Activated CD8-positive, alpha-beta T cell treated with anti-CD3 and anti-CD28 coated beads, Interleukin-2, amount 10 ng/mL, durations not matched to agents 7 days and 5 days (primary cell): Measurements from ENCODE around the gene CDYL2. TPM values are rescaled to one million over a fixed set of nuclear protein-coding genes. Genes with fewer than 3 reads are reported as not detected.

Experiments
- ATAC-seq: fragments of 150-1000 bp; cut with Tn5 transposase; one replicate; pipeline ENCODE4 v1.10.0; 2021; ENCODE audit warnings: moderate library complexity
- CTCF ChIA-PET: fragments of 350-600 bp; sonication (Branson Sonifier 250); formaldehyde crosslinking; loops from one replicate; lab custom pipeline; 2021; ENCODE audit warnings: antibody characterized with exemption; lab: Charles Lee
- POLR2A ChIA-PET: fragments of 350-600 bp; sonication (Branson Sonifier 250); formaldehyde crosslinking; loops from one replicate; lab custom pipeline; 2021; ENCODE audit warnings: antibody characterized with exemption; lab: Charles Lee
- DNase-seq: peaks from one replicate; pipeline ENCODE4 v3.0.0-alpha.2; 2020
- H3K27ac Mint-ChIP-seq: one replicate; pipeline ENCODE4 v1.8.0; 2021; ENCODE audit warnings: mild to moderate bottlenecking, mixed read lengths
- H3K27me3 Mint-ChIP-seq: one replicate; pipeline ENCODE4 v1.8.0; 2021; ENCODE audit warnings: low read depth, mixed read lengths
- H3K36me3 Mint-ChIP-seq: one replicate; pipeline ENCODE4 v1.8.0; 2021; ENCODE audit warnings: low read depth, mixed read lengths
- H3K4me1 Mint-ChIP-seq: one replicate; pipeline ENCODE4 v1.8.0; 2021; ENCODE audit warnings: low read depth, mixed read lengths
- H3K4me3 Mint-ChIP-seq: one replicate; pipeline ENCODE4 v1.8.0; 2021; ENCODE audit warnings: mild to moderate bottlenecking, mixed read lengths
- H3K9me3 Mint-ChIP-seq: one replicate; pipeline ENCODE4 v1.8.0; 2022; ENCODE audit warnings: mixed read lengths; ENCODE audit not compliant: insufficient read depth
- total RNA-seq, 2 experiments: library from RNA; stranded (reverse); gene quantifications; one replicate each; pipeline ENCODE4 v1.2.3, GENCODE V29; 2021

CDYL2 gene
- total RNA-seq, 2 experiments from 2014 or later = 15.5 to 16.5 TPM

DNA sequence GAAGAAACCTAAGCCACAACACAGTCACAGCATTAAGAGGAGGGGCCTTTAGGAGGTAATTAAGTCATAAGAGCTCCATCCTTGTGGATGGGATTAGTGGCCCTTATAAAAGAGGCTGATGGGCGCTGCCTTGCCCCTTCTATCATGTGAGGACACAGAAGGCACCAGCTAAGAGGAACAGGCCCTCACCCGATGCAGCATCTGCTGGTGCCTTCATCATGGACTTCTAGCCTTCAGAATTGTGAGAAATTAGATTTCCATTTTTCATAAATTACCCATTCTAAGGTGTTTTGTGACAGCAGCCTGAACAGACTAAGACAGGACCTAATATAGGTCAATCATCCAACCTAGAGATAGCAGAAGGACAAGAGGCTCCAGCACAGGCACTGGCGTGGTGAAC is 120.8 kb downstream of the CDYL2 start:
- Mint-ChIP-seq H3K4me1 (no peaks in the 10 kb centered on the region), H3K9me3 (peaks cover 9% of the 10 kb centered on the region), H3K27ac (no peak overlapping the region), H3K27me3 (no peaks in the 10 kb centered on the region), H3K4me3 (no peak overlapping the region), H3K36me3 (peaks cover 9% of the 10 kb centered on the region)
- ChIA-PET CTCF (interaction anchor here (0.5 kb wide), 1 partner anchor 137 kb away, joined by 4 read pairs; no protein-coding TSS in a partner anchor), POLR2A (no interaction called here)
- no peak for DNase-seq
- no peak for ATAC-seq

DNA sequence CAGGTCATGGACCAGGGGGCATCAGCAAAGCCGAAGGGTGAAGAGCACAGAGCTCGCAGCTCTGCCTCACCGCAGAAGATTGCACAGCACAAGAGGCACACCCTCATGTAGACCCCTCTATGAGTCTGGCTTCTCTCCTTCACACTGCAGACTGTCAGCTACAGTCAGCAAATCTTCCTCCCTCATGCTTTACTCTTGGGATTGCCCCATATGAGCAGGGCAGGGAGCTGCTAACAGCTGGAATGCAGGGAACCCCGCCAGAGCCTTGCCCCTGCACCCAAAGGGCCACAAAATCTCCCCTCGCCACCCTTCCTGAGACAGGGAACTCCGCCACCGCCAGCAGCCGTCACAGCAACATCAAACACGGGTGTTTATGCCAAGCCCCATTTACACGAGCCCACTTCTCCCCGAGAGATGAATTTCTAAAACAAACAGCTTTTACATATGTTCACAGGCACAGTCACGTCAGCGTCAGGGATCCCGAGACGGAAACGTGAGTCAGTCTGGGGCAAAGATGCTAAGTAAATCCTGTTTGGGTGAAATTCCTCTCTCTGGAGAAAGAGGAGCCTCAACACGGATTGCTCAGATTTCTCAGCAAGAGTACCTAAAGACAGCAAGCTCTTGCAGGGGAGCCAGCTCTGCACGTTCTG is 121.9 kb downstream of the CDYL2 start:
- POLR2A ChIA-PET = interaction anchor here (0.6 kb wide), 1 partner anchor 51 kb away, joined by 3 read pairs; no protein-coding TSS in a partner anchor
- Mint-ChIP-seq H3K9me3 (peaks cover 9% of the 10 kb centered on the region), H3K27me3 (no peaks in the 10 kb centered on the region), H3K27ac (no peak overlapping the region), H3K4me1 (no peaks in the 10 kb centered on the region), H3K4me3 (no peak overlapping the region), H3K36me3 (peaks cover 9% of the 10 kb centered on the region)
- ATAC-seq (no peak), DNase-seq (no peak)
- CTCF ChIA-PET = no interaction called here

DNA sequence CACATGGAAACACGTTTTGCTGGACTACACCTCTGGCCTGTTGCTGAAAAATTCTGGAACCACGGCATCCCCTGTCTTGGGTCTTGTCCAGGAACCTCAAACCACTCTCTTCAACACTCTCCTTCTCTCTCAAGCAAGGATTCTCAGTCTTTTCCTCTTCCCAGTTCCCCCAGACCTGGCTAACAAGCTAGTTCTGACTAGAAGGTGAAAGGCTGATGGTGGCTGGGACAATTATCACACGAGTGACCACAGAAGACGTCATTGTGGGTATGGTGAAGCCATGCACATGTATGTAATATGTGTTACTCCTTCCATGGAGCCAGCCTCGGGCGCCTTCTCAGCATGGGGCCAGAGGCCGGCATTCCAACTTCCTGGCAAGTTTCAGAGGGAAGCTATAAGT is 123.0 kb downstream of the CDYL2 start:
- Mint-ChIP-seq H3K36me3 (peaks cover 9% of the 10 kb centered on the region), H3K27me3 (no peaks in the 10 kb centered on the region), H3K9me3 (peaks cover 9% of the 10 kb centered on the region), H3K4me3 (no peak overlapping the region), H3K4me1 (no peaks in the 10 kb centered on the region), H3K27ac (no peak overlapping the region)
- ATAC-seq (no peak), DNase-seq (no peak)
- POLR2A ChIA-PET = no interaction called here
- CTCF ChIA-PET = interaction anchor here (0.6 kb wide), 1 partner anchor 148 kb away, joined by 3 read pairs; no protein-coding TSS in a partner anchor

DNA sequence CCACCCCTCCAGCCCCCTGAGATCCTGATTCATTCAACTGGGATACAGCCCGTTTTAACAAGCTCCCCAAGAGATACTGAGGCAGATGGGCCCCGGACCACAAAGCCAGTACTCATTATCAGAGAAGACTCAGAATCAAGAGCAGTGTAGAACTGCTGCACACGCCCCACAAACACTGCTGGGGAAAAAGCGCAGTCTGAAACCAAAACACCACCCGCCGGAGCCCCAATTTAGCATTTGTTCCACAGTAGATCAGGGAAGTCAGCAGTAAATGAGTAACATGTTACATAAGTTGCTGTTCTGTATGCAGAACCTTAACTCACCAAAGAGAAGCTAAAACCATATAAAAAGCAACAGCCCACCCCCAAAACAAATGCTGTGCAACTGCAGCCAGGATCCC is 123.6 kb downstream of the CDYL2 start:
- ChIA-PET CTCF (interaction anchor here (0.6 kb wide), 1 partner anchor 149 kb away, joined by 3 read pairs; no protein-coding TSS in a partner anchor), POLR2A (no interaction called here)
- ATAC-seq (no peak), DNase-seq (no peak)
- H3K9me3 Mint-ChIP-seq = peaks cover 9% of the 10 kb centered on the region
- H3K4me1 Mint-ChIP-seq = no peaks in the 10 kb centered on the region
- H3K27me3 Mint-ChIP-seq = no peaks in the 10 kb centered on the region
- H3K27ac Mint-ChIP-seq = no peak overlapping the region
- no peak overlapping the region for H3K4me3 Mint-ChIP-seq
- H3K36me3 Mint-ChIP-seq = peaks cover 14% of the 10 kb centered on the region

DNA sequence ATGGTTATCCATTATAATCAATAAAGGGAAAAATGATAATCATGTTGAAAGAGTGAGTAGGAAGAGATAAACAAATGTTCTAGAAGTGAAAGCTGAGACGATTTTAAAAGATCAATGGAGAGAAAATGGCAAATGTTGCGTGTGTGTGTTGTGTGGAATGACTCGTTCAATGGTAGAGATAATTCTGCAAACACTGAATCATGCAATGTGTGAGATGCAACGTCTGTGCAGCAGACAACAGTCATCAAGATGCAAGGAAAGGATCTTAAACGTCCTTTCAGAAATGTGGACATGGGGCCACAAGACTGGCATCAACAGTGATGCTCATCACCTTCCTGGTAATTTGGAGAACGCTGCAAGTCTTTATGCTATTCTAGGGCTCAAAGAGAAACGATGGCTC is 124.4 kb downstream of the CDYL2 start:
- DNase-seq (no peak), ATAC-seq (no peak)
- Mint-ChIP-seq H3K4me1 (no peaks in the 10 kb centered on the region), H3K9me3 (peaks cover 9% of the 10 kb centered on the region), H3K27ac (no peak overlapping the region), H3K4me3 (no peak overlapping the region), H3K27me3 (no peaks in the 10 kb centered on the region), H3K36me3 (peaks cover 15% of the 10 kb centered on the region)
- POLR2A ChIA-PET = no interaction called here
- CTCF ChIA-PET = no interaction called here

DNA sequence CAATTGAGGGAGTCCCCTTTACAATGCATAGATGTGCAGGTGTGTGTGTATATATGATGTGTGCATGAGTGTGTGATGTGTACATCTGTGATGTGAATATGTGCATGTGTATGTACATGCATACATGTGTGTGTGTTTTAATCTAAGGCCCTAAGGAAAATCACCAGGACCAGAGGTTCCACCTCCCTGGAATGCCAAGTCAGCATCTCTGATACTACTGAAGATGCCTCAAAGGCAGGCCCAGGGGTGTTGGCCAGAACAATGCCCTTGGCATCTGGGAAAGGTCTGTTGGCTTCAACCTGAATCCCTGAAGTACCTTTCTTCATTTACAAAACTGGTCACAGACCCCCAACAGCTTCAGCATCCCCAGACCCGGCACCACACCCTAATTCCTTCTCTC is 129.5 kb downstream of the CDYL2 start:
- H3K9me3 Mint-ChIP-seq = peaks cover 7% of the 10 kb centered on the region
- CTCF ChIA-PET = no interaction called here
- ATAC-seq = no peak
- DNase-seq = no peak
- POLR2A ChIA-PET = no interaction called here
- peaks cover 3% of the 10 kb centered on the region for H3K4me1 Mint-ChIP-seq
- H3K36me3 Mint-ChIP-seq = peaks cover 19% of the 10 kb centered on the region
- no peaks in the 10 kb centered on the region for H3K27me3 Mint-ChIP-seq
- no peak overlapping the region for H3K27ac Mint-ChIP-seq
- no peak overlapping the region for H3K4me3 Mint-ChIP-seq

DNA sequence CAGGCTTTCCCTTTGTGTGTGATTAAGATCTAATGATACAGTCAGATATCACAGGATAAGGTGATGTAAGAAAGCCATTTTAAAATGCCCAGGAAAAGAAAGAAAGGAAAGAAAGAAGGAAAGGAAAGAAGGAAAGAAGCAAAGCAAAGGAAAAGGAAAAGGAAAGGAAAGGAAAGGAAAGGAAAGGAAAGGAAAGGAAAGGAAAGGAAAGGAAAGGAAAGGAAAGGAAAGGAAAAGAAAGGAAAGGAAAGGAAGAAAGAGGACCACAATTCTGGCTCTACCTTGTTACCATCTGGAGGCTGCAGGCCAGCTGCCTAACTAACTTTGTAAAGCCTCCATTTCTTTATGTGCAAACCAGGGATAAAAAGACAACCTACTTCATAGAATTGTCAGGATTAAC is 132.0 kb downstream of the CDYL2 start:
- Mint-ChIP-seq H3K9me3 (no peaks in the 10 kb centered on the region), H3K27ac (no peak overlapping the region), H3K36me3 (peaks cover 18% of the 10 kb centered on the region), H3K4me3 (no peak overlapping the region), H3K27me3 (no peaks in the 10 kb centered on the region), H3K4me1 (peaks cover 4% of the 10 kb centered on the region)
- no peak for DNase-seq
- no peak for ATAC-seq
- ChIA-PET POLR2A (no interaction called here), CTCF (no interaction called here)

DNA sequence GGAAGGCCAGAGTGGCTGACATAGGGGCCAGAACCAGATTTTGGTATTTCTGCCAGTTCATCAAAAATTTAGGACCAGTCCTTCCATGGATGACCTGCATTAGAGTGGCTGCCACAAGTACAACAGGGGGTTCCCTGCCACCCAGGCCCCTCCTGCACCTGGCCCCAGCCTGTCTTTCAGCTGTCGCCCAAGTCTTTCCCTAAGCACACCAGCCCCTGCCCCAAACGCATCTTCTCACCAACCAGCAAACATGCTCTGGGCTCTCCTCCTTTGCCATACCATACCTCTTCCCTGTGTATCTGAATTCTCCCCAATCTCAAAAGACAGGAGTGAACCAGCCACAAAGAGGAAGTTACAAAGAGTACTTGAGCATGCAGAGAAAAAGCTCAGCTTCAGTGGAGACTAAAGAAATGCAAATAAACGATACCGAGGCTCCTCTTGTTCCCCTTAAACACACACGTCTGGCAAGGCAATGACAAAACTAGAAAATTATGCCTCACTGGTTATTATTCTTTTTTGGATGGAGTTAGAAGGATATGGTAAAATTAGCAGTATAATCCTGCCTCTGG is 133.0 kb downstream of the CDYL2 start:
- H3K9me3 Mint-ChIP-seq = no peaks in the 10 kb centered on the region
- no peak overlapping the region for H3K27ac Mint-ChIP-seq
- no peak for DNase-seq
- POLR2A ChIA-PET = no interaction called here
- no peaks in the 10 kb centered on the region for H3K27me3 Mint-ChIP-seq
- H3K4me3 Mint-ChIP-seq = no peak overlapping the region
- CTCF ChIA-PET = no interaction called here
- peaks cover 18% of the 10 kb centered on the region for H3K36me3 Mint-ChIP-seq
- peaks cover 4% of the 10 kb centered on the region for H3K4me1 Mint-ChIP-seq
- no peak for ATAC-seq

DNA sequence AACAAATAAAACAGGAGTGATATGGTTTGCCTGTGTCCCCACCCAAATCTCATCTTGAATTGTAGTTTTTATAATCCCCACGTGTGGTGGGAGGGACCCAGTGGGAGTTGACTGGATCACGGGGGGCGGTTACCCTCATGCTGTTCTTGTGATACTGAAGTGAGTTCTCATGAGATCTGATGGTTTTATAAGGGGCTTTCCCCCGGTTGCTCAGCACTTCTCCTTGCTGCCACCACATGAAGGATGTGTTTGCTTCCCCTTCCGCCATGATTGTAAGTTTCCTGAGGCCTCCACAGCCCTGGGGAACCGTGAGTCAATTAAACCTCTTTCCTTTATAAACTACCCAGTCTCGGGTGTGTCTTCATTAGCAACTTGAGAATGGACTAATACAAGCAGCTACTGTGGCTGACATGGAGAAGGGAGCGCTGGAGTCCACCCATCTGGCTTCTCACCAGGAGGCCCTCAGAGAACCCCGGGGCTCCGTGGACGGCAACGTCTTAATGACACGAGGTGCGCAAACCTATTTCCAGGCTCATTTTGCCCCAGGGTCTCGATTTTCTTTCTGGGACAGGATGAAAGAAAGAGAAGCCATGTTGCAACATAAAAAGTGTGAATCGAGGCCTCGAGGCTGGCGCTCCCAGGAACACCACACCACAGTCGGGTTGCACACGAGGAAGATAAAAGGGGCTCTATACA is 134.1 kb downstream of the CDYL2 start:
- peaks cover 11% of the 10 kb centered on the region for H3K36me3 Mint-ChIP-seq
- CTCF ChIA-PET = no interaction called here
- H3K4me3 Mint-ChIP-seq = no peak overlapping the region
- H3K4me1 Mint-ChIP-seq = peaks cover 4% of the 10 kb centered on the region
- DNase-seq (no peak), ATAC-seq (no peak)
- no peaks in the 10 kb centered on the region for H3K27me3 Mint-ChIP-seq
- POLR2A ChIA-PET = no interaction called here
- H3K9me3 Mint-ChIP-seq = no peaks in the 10 kb centered on the region
- H3K27ac Mint-ChIP-seq = no peak overlapping the region

DNA sequence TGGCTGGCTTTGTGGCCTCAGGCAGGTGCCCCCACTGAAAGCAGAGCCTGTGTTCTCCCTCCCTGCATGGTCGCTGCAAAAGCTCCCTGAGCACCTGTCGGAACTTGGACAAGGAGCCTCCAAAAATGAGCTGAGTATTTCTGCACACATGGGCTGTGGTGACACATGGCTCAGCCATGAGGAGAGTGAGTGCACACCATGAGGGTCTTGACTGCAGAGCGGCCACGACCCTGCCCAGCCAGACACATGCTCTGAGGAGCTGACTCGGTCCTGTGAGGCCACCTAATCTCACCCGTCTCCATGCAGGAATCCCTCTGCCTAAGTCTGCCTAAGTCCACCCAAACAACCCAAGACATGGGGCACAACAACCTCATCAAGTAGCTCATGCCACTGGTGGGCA is 134.7 kb downstream of the CDYL2 start:
- no peak for ATAC-seq
- no peaks in the 10 kb centered on the region for H3K27me3 Mint-ChIP-seq
- peaks cover 4% of the 10 kb centered on the region for H3K4me1 Mint-ChIP-seq
- no peak for DNase-seq
- no peak overlapping the region for H3K4me3 Mint-ChIP-seq
- POLR2A ChIA-PET = no interaction called here
- no peak overlapping the region for H3K27ac Mint-ChIP-seq
- peaks cover 11% of the 10 kb centered on the region for H3K36me3 Mint-ChIP-seq
- CTCF ChIA-PET = no interaction called here
- H3K9me3 Mint-ChIP-seq = no peaks in the 10 kb centered on the region

DNA sequence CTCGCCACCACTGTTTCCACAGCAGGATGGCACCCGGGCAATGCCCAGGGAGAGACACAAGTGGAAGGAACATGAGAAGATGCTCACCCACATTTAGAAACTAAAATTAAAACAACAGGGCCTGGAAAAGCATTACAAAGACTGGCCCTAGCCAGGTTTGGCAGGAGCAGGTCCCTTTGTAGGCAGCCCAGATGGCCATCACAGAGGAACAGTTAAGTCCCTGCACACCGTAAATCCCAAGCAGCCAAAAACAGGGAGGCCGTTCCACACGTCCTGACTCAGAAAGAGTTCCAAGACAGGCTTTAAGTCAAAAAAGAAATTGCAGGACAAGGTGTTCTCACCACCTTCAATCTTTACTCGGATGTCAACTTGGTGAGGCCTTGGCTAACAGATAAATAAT is 136.5 kb downstream of the CDYL2 start:
- ChIA-PET POLR2A (no interaction called here), CTCF (no interaction called here)
- Mint-ChIP-seq H3K36me3 (peaks cover 11% of the 10 kb centered on the region), H3K27me3 (no peaks in the 10 kb centered on the region), H3K27ac (no peak overlapping the region), H3K4me1 (peaks cover 4% of the 10 kb centered on the region), H3K9me3 (no peaks in the 10 kb centered on the region), H3K4me3 (no peak overlapping the region)
- ATAC-seq (no peak), DNase-seq (no peak)

DNA sequence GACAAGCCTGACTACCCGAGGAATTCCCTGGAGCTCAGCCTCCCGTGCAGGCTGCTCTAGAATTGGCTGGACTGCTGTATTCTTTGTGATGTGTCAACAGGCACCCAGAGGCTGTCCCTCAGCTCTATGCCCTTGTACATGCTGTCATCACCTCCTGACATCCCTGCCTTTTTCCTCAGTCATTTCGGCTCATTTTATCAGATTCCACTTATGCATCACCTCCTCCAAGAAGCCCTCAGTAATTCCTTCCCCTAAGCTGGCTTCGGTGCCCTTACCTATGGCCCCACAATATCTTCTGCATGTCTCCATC is 137.2 kb downstream of the CDYL2 start:
- Mint-ChIP-seq H3K27me3 (no peaks in the 10 kb centered on the region), H3K27ac (no peak overlapping the region), H3K4me3 (no peak overlapping the region), H3K4me1 (peaks cover 4% of the 10 kb centered on the region), H3K9me3 (no peaks in the 10 kb centered on the region), H3K36me3 (peaks cover 14% of the 10 kb centered on the region)
- POLR2A ChIA-PET = no interaction called here
- DNase-seq = no peak
- CTCF ChIA-PET = interaction anchor here (1.1 kb wide), 1 partner anchor 140 kb away, joined by 3 read pairs; no protein-coding TSS in a partner anchor
- no peak for ATAC-seq
